ENCODE data around the gene OSBPL9.
A peak's percentile ranks its signal among the peaks of the same experiment; 100 is the strongest.

The OSBPL9 gene

DNA sequence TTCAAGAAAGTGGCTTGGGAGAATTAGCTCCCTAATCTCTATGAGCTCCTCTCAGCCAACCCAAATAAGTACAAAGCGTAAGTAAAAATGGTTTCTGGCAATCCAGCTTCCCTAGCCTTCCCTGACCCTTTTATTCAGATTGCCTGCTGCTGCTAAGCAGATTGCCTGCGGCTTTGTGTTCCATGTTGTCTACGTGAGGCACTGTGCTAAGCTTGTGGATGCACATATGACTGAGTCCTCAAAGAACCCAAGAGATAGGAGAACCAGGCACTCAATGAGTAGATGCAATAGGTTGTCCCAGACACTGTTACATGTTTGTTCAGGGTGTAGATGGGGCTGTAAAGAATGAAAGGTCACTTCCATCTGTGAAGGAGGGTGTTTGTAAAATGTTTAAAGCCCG, 6.3 kb upstream of the OSBPL9 start:
- DNase-seq: no peak

- no peak for DNase-seq
Measured at GRCh38 chr1:51612447-51612961, 4.4 kb upstream of the OSBPL9 start.

GRCh38 chr1:51615780-51616291, 1.1 kb upstream of the OSBPL9 start:
- no peak for DNase-seq

DNA sequence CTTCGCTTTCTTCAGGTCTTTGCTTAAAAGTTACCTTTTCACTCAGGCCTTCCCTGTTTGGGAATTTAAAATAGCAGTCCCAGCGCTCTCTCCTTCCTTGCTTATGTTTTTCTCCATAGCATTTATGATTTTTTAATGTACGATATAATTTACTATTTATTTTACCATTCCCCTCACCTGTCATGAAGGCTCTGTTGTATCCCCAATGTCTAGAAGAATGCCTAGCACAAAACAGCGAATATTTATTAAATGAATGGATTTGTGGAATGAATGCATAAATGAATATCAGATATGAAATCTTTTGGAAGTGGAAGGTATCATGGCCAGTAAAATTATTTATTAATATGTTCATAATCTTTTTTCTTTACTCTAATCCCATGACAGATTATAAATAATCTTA, 402 bp upstream of the OSBPL9 start:
- DNase-seq: no peak

GRCh38 chr1:51618715-51619114, 1.8 kb downstream of the OSBPL9 start:
- DNase-seq: no peak

GRCh38 chr1:51620470-51620869, 3.6 kb downstream of the OSBPL9 start:
- DNase-seq: no peak

- DNase-seq: no peak
Measured at GRCh38 chr1:51621161-51621560, 4.3 kb downstream of the OSBPL9 start.

- DNase-seq: no peak
Measured at GRCh38 chr1:51621841-51622454, 5.1 kb downstream of the OSBPL9 start.

GRCh38 chr1:51622455-51622913, 5.6 kb downstream of the OSBPL9 start:
- DNase-seq: peak; percentile 55

DNA sequence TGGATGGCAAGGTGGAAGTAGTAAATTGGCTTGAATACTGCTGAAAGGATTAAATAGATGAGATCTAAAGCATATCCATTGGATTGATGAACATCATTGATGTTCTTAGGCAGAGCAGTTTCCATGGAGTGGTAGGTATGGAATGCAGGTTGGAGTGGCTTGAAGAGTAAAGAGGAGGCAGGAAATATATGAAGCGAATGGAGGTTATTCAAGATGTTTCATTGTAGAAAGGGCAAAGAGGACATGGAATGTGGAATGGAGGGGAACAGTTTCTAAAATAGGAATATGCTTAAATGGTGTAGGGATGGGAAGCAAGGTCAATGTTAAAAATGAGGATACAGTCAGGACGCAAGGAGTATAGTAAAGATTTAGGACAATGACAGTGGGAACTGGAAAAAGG, 6.1 kb downstream of the OSBPL9 start:
- no peak for DNase-seq

- no peak for DNase-seq
Measured at GRCh38 chr1:51623450-51623849, 6.6 kb downstream of the OSBPL9 start.

DNA sequence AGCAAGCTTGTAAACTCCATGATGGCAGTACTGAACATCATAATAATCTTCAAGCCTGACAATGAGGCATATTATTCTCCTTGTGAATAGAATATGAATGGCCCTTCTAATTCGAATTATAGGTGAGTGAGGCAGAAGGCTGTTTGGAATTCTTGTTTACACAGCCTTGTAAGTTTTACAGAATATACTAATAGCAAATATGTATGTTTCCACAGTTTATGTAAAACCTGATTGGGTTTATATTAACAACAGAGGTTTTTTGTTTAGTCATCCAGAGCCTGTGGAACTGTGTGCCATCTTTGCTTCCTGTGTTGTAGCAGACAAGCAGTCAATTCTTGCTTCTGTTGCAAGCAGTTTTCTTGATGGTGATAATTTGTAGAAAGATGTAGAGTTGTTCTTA, 8.0 kb downstream of the OSBPL9 start:
- DNase-seq: no peak

- peak; percentile 21 for DNase-seq
Measured at GRCh38 chr1:51627672-51628071, 10.8 kb downstream of the OSBPL9 start.

GRCh38 chr1:51628715-51629590, 12.1 kb downstream of the OSBPL9 start:
- DNase-seq: no peak

DNA sequence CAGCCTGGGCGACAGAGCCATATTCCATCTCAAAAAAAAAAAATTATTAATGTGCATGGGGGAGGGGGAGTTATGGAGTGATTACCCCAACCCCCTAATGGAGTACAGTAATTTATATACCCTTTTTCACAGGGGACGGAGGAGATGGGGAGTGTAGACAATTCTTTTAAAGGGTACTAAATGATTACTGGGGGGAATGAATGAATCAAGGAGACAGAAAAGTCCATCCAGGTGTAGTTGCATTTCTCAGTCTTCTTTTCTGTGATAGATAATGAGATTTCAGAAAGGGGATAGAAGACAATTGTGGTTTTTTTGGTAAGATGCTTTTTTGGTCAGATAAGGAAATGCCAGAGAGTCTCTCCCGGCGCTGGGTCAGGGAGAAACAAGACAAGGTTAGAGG, 13.0 kb downstream of the OSBPL9 start:
- DNase-seq: no peak

DNA sequence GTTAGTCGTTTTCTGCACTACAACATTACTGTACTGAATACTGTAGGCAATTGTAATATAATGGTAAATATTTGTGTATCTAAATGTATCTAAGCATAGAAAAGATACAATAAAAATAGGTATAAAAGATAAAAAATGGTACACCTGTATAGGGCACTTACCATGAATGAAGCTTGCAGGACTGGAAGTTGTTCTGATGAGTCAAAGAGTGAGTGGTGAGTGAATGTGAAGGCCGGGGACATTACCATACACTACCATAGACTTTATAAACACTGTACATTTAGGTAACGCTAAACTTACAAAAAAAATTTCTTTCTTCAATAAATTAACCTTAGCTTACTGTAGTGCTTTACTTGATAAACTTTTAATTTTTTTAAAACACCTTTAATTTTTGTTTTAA, 13.5 kb downstream of the OSBPL9 start:
- DNase-seq: no peak

DNA sequence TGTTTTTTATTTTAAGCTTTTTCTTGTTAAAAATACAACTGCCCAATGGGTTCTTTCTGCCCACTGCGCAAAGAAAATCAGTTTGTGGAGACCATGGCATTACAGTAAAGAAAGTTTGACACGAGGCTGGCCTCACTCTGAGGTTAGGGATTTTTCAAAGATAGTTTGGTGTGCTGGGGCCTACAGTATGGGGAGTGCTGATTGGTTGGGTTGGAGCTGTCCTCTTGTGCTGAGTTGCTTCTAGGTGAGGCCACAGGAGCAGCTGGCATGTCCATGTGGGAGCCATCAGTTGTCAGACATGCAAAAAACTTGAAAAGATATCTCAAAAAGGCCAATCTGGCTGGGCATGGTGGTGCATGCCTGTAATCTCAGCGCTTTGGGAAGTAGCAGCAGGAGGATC, 14.0 kb downstream of the OSBPL9 start:
- no peak for DNase-seq

- DNase-seq: no peak
Measured at GRCh38 chr1:51631747-51632146, 14.9 kb downstream of the OSBPL9 start.

- DNase-seq: no peak
Measured at GRCh38 chr1:51634618-51635017, 17.7 kb downstream of the OSBPL9 start.

DNA sequence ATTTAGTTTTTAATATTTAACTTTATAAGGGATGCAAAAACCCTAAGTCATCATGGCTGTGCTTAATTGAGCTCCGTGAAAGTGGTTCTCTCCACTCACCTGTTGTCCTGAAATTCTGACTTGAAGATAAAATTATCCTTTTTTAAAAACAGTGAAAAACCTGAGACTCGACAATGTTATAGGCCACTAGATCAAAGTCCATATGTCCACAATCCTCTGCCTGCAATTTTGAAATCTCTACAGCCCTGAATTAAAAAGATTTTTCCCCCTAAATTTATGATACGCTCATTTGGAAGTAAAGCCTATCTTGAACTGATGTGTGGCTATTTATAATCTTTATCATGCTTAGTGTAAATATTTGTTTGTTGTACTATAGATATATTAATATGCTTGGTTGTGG, 18.7 kb downstream of the OSBPL9 start:
- no peak for DNase-seq

DNA sequence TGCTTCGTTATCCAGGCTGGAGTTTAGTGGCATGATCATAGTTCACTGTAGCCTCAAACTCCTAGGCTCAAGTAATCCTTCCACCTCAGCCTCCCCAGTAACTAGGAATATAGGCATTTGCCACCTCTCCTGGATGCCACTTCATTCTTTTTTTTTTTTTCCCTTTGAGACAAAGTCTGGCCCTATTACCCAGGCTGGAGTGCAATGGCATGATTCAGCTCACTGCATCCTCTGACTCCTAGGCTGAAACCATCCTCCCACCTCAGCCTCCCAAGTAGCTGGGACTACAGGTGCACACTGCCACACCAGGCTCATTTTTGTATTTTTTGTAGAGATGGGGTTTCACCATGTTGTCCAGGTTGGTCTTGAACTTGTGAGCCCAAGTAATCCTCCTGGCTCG, 19.3 kb downstream of the OSBPL9 start:
- DNase-seq: peak; percentile 38

DNA sequence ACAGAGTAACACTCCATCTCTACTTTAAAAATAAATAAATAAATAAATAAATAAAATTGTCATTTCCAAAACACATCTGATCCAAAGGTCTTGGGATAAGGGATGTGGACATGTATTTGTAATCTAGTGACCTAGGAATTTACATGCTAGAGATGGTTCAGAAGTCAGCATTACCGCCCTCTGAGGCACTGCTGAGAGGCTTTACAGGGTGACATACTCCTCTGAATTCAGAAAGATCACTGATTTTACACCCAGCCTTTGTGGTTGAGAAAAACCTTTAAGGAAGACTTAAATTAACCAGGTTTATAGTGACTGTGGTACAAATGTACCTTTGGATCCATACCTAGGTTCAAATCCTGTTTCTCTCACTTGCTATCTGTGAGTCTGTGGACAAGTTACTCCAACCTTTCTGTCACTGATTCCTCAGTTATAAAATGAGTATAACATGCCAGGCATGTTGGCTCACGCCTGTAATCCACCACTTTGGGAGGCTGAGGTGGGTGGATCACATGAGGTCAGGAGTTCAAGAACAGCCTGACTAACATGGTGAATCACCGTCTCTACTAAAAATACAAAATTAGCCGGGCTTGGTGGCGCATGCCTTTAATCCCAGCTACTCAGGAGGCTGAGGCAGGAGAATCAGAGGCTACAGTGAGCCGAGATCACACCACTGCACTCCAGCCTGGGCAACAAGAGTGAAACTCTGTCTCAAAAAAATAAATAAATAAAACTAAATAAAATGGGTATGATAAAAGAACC, 20.1 kb downstream of the OSBPL9 start:
- peak; percentile 85 for DNase-seq

- DNase-seq: no peak
Measured at GRCh38 chr1:51638350-51638749, 21.5 kb downstream of the OSBPL9 start.

Measured in NCI-H226 (cell line).